ENCODE measurements around the gene CCT8L2.
"Not testable (repeated sequence)": the region's sequence is repeated elsewhere in the genome, so short reads cannot be mapped to it uniquely, and the experiment has no call there.

CCT8L2 gene

DNA sequence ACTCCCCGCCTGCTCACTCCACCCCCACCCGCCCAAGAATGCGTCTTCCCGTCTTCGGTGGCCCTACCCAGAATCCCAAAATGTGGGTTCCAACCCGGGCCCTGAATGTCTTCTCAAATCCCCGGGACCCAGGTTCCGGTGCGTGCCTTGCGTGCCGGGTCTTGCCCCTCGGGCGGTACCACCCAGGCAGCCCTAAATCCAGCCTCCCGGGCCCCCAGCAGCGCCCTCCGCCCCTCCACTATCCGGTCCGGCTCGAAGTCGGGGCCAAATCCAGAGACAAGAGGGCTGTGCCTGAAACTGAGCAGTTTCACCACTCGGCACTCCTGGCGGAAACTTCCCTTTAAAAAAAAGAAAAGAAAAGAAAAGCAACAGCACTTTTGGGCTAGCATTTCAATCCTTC, 16.3 kb upstream of the CCT8L2 start:
- Histone ChIP-seq H3K27ac (ENCODE audit: insufficient read depth, low read length, poor library complexity, severe bottlenecking) (no peak overlapping the region), H3K4me3 (ENCODE audit: insufficient read depth, low read depth, low read length, poor library complexity, severe bottlenecking) (no peak overlapping the region), H3K27me3 (replicated peaks; ENCODE audit: control insufficient read depth, insufficient read depth, low read length, poor library complexity, severe bottlenecking) (no peaks in the 10 kb centered on the region), H3K4me1 (ENCODE audit: control insufficient read depth, insufficient read depth, low read length, poor library complexity, severe bottlenecking) (no peaks in the 10 kb centered on the region), H3K36me3 (ENCODE audit: control insufficient read depth, insufficient read depth, low read length) (no peaks in the 10 kb centered on the region), H3K9me3 (ENCODE audit: control insufficient read depth, low read length) (no peaks in the 10 kb centered on the region)
- DNase-seq, result no peak

DNA sequence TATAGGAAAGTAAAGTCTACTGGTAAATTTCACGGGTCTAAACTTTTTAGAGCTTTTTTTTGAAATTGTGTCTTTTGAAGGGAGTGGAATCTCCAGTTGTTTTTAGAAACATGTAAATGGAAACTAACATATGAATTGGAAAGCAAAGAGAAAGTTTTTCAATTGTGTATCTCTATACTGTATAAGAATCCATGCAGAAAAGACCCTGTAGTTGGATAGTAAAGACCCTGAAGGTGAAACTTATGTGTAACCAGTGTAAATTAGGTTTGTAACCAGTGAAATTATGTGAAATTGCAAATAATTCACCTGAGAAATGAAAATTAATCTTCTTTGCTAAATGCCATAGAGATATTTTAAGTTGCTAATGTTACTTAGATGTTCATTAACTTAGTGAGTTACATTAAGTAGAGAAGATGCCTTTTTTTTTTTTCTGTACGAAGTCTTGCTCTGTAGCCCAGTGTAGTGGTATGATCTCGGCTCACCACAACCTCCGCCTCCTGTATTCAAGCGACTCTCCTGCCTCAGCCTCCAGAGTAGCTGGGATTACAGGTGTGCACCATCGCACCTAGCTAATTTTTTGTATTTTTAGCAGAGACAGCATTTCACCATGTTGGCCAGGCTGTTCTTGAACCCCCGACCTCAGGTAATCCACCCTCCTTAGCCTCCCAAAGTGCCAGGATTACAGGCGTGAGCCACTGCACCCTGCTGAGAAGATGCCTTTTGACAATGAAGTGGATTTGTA, 11.8 kb upstream of the CCT8L2 start:
- not testable (repeated sequence) for H3K27ac ChIP-seq (ENCODE audit: insufficient read depth, low read length, poor library complexity, severe bottlenecking); H3K9me3 ChIP-seq (ENCODE audit: control insufficient read depth, low read length); DNase-seq; H3K4me3 ChIP-seq (ENCODE audit: insufficient read depth, low read depth, low read length, poor library complexity, severe bottlenecking); H3K4me1 ChIP-seq (ENCODE audit: control insufficient read depth, insufficient read depth, low read length, poor library complexity, severe bottlenecking); H3K36me3 ChIP-seq (ENCODE audit: control insufficient read depth, insufficient read depth, low read length); H3K27me3 ChIP-seq (replicated peaks; ENCODE audit: control insufficient read depth, insufficient read depth, low read length, poor library complexity, severe bottlenecking)

DNA sequence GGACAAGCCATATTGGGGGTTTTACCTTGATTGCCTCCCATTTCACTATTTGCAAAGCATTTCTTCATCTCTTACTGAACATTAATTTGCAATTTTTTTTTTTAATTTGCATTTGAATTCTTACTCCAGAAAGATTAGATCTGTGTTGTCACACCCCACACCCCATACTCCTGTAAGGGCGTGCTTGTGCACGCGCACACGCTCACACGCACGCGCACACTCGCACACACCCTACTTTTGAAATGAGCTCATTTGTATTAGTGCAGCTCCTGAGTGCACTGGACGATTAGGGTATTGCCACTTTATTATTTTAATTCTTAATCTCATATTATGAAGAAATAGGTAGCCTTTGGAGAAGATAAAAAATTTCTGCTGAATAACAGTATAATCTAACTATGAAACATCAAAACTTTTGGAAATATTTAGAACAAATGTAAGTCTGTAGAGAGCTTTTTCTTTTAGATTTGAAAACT, 11.2 kb upstream of the CCT8L2 start:
- not testable (repeated sequence) for H3K27me3 ChIP-seq (replicated peaks; ENCODE audit: control insufficient read depth, insufficient read depth, low read length, poor library complexity, severe bottlenecking); H3K27ac ChIP-seq (ENCODE audit: insufficient read depth, low read length, poor library complexity, severe bottlenecking); DNase-seq; H3K9me3 ChIP-seq (ENCODE audit: control insufficient read depth, low read length); H3K4me1 ChIP-seq (ENCODE audit: control insufficient read depth, insufficient read depth, low read length, poor library complexity, severe bottlenecking); H3K36me3 ChIP-seq (ENCODE audit: control insufficient read depth, insufficient read depth, low read length); H3K4me3 ChIP-seq (ENCODE audit: insufficient read depth, low read depth, low read length, poor library complexity, severe bottlenecking)

DNA sequence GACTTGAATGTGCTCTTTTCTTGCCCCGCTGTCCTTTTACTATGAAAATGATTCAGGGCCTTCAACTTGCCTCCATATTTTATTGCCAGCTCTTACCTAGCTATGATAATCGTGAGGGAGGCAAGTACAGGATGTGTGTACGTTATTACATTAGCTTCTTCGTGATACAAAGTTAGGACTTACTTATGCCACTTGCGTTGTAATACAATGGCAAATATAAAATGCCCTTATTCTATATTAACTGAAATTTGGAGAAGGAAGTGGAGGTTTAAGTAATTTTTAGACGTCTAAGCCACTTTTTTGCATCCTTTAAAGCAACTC, 10.8 kb upstream of the CCT8L2 start:
- Histone ChIP-seq H3K27ac (ENCODE audit: insufficient read depth, low read length, poor library complexity, severe bottlenecking) (no peak overlapping the region), H3K4me3 (ENCODE audit: insufficient read depth, low read depth, low read length, poor library complexity, severe bottlenecking) (no peak overlapping the region), H3K27me3 (replicated peaks; ENCODE audit: control insufficient read depth, insufficient read depth, low read length, poor library complexity, severe bottlenecking) (no peaks in the 10 kb centered on the region)

DNA sequence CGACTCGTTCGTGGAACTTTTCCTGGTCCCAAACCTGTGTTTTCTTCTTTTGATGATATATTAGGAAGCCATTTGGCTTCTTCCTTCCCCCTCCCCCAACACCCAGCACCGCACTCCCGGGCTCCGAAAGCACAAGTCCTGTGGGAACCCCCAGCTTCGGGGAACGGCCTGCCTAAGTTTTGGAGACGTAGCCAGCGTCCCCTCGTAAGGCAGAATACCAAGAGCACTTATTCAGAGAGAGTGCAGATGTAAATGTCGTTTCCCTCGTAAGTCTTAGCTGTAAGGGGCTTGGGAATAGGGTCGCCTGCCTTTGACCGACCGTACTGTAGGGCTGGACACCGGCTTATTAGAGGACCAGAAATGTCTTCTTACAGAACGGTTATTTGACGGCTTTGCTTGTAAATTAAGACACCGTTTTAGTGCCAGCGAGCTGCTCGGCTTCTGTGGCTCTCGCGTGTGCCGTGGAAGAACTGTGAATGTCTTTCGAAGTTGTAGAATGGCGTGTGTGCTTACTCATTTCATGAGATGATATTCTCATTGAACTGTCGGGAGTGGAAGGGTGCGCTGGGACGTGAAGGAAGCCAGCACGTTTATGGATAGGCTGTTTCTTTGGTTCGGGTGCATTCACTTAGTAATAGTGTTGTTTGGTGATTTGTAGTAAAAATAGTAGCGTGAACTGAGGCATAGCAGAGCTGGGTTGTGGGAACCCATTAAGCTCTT, 10.3 kb upstream of the CCT8L2 start:
- H3K4me3 ChIP-seq (ENCODE audit: insufficient read depth, low read depth, low read length, poor library complexity, severe bottlenecking); DNase-seq; H3K36me3 ChIP-seq (ENCODE audit: control insufficient read depth, insufficient read depth, low read length); H3K9me3 ChIP-seq (ENCODE audit: control insufficient read depth, low read length); H3K27ac ChIP-seq (ENCODE audit: insufficient read depth, low read length, poor library complexity, severe bottlenecking); H3K27me3 ChIP-seq (replicated peaks; ENCODE audit: control insufficient read depth, insufficient read depth, low read length, poor library complexity, severe bottlenecking); H3K4me1 ChIP-seq (ENCODE audit: control insufficient read depth, insufficient read depth, low read length, poor library complexity, severe bottlenecking): not testable (repeated sequence)

More for the DNA sequence above, 10.8 kb upstream of the CCT8L2 start:
- peaks cover 4% of the 10 kb centered on the region for H3K4me1 ChIP-seq (ENCODE audit: control insufficient read depth, insufficient read depth, low read length, poor library complexity, severe bottlenecking)
- no peaks in the 10 kb centered on the region for H3K36me3 ChIP-seq (ENCODE audit: control insufficient read depth, insufficient read depth, low read length)
- H3K9me3 ChIP-seq (ENCODE audit: control insufficient read depth, low read length), result no peaks in the 10 kb centered on the region
- no peak for DNase-seq

DNA sequence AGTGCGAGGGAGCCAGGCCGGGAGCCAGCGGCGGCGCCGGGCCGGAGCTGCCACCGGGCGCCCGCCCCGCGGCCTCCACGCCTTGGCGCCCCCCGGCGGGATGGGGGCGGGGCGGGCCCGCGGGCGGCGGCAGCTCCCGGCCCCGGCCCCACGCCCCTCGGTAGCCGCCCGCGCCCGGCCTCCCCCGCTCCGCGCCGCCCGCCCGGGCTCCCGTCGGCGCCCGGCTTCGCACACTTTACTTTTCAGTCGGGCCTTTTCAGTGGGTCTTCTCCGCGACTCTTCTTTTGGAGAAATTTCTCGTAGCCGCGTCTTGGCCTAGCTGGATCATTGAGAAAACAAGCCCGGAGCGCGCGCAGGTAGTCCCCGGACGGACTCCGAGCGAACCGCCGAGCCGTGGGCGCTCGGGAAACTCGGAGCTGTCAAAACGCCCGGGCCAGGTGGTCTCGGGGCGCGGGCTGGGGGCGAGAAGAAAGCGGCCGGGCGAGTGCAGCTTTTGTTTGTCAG, 9.7 kb upstream of the CCT8L2 start:
- not testable (repeated sequence) for DNase-seq; H3K9me3 ChIP-seq (ENCODE audit: control insufficient read depth, low read length); H3K27ac ChIP-seq (ENCODE audit: insufficient read depth, low read length, poor library complexity, severe bottlenecking); H3K4me3 ChIP-seq (ENCODE audit: insufficient read depth, low read depth, low read length, poor library complexity, severe bottlenecking); H3K4me1 ChIP-seq (ENCODE audit: control insufficient read depth, insufficient read depth, low read length, poor library complexity, severe bottlenecking); H3K27me3 ChIP-seq (replicated peaks; ENCODE audit: control insufficient read depth, insufficient read depth, low read length, poor library complexity, severe bottlenecking); H3K36me3 ChIP-seq (ENCODE audit: control insufficient read depth, insufficient read depth, low read length)

DNA sequence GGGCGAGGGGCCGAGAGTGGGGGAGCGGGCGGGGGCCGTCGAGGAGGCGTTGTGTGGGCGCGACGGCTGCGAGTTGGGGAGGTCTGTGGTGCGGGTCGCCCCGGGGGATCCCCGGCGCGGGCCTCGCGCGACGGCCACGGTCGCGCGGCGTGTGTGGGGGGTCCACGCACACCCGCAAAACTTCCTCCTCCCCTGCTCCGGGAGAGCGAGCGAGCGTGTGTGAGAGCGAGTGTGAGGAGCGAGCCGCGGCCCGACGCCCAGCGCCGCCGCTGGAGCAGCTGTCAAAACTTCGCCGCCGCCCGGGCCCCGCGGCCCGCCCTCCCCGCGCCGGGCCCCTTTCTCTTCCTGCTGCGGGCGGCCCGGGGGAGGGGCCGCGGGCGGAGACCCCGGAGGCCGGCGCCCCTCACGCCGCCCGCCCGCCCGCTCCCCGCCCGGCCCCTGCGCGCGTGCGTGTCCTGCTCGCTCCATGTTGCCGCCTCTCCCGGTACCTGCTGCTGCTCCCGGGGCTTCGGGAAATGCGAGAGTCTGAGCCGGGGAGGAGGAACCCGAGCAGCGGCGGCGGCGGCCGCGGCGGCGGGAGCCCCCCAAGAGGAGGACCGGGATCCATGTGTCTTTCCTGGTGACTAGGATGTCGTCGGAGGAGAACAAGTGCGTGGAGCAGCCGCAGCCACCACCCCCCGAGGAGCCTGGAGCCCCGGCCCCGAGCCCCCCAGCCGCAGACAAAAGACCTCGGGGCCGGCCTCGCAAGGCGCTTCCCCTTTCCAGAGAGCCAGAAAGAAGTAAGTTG, 9.0 kb upstream of the CCT8L2 start:
- H3K9me3 ChIP-seq (ENCODE audit: control insufficient read depth, low read length), result no peaks in the 10 kb centered on the region
- no peak for DNase-seq
- H3K27ac ChIP-seq (ENCODE audit: insufficient read depth, low read length, poor library complexity, severe bottlenecking), result no peak overlapping the region
- peaks cover 4% of the 10 kb centered on the region for H3K4me1 ChIP-seq (ENCODE audit: control insufficient read depth, insufficient read depth, low read length, poor library complexity, severe bottlenecking)
- H3K4me3 ChIP-seq (ENCODE audit: insufficient read depth, low read depth, low read length, poor library complexity, severe bottlenecking), result no peak overlapping the region
- no peaks in the 10 kb centered on the region for H3K27me3 ChIP-seq (replicated peaks; ENCODE audit: control insufficient read depth, insufficient read depth, low read length, poor library complexity, severe bottlenecking)
- no peaks in the 10 kb centered on the region for H3K36me3 ChIP-seq (ENCODE audit: control insufficient read depth, insufficient read depth, low read length)

DNA sequence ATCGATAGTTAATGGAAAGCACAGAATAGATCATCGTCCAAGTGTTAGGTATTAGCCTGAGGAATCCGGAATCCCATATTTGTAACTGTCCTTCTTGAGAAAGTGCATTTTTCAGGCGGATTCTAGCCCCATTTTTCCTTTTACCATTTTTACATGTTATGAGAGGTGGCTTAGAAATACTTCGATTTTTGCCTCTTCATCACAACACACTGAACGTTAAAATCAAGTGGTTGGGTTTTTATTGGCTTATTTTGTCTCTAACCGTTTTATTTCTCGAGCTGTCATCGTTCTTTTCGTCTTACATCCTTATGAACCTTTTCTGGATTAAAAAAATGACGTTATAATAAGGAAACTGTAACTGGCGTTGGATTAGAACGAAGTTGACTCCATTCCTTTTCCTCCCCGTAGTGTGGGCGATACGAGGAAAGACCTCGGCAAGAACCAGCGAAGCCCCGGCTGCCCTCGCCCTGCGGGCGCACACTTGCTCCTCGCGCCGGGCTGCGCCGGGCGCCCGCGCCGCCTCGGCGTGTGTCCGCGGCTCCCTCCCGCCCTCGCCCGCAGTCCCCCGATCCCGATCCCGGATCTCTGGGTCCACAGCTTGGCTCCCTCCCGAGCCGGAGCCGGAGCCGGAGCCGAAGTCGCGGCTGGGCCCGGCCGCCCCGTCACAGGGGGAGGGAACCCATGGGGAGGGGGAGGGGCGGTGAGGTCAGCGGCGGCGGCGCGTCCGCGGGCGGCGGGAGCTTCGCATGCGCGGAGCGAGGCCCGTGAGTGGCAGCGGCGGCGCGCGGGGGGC, 8.2 kb upstream of the CCT8L2 start:
- not testable (repeated sequence) for H3K27ac ChIP-seq (ENCODE audit: insufficient read depth, low read length, poor library complexity, severe bottlenecking); H3K36me3 ChIP-seq (ENCODE audit: control insufficient read depth, insufficient read depth, low read length); DNase-seq

DNA sequence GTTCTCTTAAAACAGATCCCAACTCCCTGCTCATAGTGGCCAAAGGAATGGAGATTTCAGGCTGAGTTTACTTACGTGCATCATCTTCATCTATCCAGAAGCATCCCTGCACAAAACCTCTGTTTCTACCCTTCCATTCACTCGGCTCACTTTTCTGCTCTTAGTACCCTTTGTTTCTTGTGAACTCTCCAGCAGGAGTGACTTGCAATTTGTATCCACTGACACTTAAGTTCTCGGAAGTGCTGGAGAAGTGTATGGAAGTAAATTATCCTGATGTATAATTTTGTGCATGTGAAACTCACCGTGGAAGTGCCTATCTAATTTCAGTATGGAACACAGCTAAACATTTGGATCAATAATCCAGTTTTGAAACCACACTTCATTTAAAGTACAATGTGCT, 7.0 kb upstream of the CCT8L2 start:
- not testable (repeated sequence) for H3K9me3 ChIP-seq (ENCODE audit: control insufficient read depth, low read length); H3K27me3 ChIP-seq (replicated peaks; ENCODE audit: control insufficient read depth, insufficient read depth, low read length, poor library complexity, severe bottlenecking); H3K4me1 ChIP-seq (ENCODE audit: control insufficient read depth, insufficient read depth, low read length, poor library complexity, severe bottlenecking); H3K36me3 ChIP-seq (ENCODE audit: control insufficient read depth, insufficient read depth, low read length); H3K27ac ChIP-seq (ENCODE audit: insufficient read depth, low read length, poor library complexity, severe bottlenecking); H3K4me3 ChIP-seq (ENCODE audit: insufficient read depth, low read depth, low read length, poor library complexity, severe bottlenecking); DNase-seq

More for the DNA sequence above, 8.2 kb upstream of the CCT8L2 start:
- not testable (repeated sequence) for H3K4me3 ChIP-seq (ENCODE audit: insufficient read depth, low read depth, low read length, poor library complexity, severe bottlenecking); H3K27me3 ChIP-seq (replicated peaks; ENCODE audit: control insufficient read depth, insufficient read depth, low read length, poor library complexity, severe bottlenecking); H3K4me1 ChIP-seq (ENCODE audit: control insufficient read depth, insufficient read depth, low read length, poor library complexity, severe bottlenecking); H3K9me3 ChIP-seq (ENCODE audit: control insufficient read depth, low read length)
